Measurements from ENCODE around the gene GPR156.

DNA sequence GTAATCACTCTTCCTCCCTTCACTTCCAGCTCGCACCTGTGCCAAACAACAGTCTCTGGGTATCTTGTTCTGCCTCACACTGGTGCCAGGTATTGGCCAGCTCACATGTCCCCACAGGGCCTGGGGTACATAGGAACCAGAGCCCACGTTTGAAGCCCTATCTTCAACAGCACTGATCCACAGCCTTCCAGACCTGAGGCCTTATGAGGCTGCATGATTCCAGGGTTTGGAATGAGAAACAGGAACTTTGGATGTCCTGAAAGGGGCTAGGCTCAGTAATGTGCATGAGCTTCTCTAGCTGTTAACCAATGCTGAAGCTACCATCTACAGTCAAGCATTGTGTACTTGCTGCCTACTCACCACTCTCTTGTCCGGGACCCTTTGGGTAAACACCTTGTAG is 92.4 kb downstream of the GPR156 start:
- no peak for TF ChIP-seq EZH2 (IDR thresholded peaks at IDR 0.05; ENCODE audit: borderline replicate concordance, low read length)
- TF ChIP-seq, protein P1, sequence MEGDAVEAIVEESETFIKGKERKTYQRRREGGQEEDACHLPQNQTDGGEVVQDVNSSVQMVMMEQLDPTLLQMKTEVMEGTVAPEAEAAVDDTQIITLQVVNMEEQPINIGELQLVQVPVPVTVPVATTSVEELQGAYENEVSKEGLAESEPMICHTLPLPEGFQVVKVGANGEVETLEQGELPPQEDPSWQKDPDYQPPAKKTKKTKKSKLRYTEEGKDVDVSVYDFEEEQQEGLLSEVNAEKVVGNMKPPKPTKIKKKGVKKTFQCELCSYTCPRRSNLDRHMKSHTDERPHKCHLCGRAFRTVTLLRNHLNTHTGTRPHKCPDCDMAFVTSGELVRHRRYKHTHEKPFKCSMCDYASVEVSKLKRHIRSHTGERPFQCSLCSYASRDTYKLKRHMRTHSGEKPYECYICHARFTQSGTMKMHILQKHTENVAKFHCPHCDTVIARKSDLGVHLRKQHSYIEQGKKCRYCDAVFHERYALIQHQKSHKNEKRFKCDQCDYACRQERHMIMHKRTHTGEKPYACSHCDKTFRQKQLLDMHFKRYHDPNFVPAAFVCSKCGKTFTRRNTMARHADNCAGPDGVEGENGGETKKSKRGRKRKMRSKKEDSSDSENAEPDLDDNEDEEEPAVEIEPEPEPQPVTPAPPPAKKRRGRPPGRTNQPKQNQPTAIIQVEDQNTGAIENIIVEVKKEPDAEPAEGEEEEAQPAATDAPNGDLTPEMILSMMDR (IDR thresholded peaks at IDR 0.05; ENCODE audit: low read length) = no peak

Measured in OCI-LY1 (cell line).